GM10266 (cell line): Measurements from ENCODE around the gene NTM.
A peak's percentile ranks its signal among the peaks of the same experiment; 100 is the strongest.

Experiments used
- DNase-seq: peaks from one replicate; pipeline ENCODE4 v3.0.0; 2012; ENCODE audit errors: extremely low spot score
- TF ChIP-seq, protein P1 (sequence below): IDR thresholded peaks from 2 replicates; pipeline ENCODE4 v1.5.1; 2012; ENCODE audit warnings: mild to moderate bottlenecking, low read depth; ENCODE audit not compliant: control insufficient read depth, insufficient read depth; ENCODE audit errors: missing control alignments

Gene NTM

DNA sequence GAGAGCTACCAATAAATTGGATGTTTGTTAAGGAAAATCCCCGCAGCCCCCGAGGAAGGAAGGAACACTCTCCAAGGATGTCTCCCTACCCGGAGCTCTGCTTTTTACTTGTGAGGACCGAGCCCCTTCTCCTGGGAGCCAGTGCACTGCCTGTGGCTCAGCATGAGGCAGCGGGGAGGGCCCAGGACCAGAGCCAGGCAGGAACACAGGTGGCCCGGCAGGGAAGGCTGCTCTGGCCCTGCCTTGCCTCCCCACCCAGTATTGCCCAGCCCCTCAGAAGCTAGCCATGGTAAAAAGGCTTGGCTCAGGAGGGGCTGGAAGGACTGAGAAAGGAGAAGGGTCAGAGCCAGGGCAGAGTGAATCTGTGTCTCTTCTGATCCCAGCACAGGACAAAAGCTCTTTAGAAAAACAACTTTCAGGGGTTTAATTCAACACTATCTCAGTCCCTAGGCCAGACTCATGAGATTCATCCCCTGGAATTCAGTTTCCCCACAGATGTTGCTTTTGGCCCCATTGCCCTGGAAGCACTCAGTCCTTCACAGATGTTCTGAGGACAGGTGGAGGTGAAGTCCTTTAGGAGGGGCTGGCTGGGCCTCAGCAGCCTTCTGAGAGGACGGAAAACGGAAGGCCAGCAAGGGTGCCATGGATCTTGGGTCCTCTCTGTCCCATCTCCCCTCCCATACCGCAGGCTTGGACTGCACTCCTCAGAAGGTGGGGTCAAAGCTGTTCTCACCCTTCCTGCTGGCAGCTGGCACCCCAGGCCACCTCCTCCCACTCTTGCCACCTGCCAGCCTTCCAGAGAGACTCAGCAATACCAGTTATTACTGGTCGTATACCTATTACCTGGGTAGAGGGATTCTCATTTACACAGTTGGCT, 318.9 kb downstream of the NTM start:
- no peak for DNase-seq
- TF ChIP-seq, protein P1, sequence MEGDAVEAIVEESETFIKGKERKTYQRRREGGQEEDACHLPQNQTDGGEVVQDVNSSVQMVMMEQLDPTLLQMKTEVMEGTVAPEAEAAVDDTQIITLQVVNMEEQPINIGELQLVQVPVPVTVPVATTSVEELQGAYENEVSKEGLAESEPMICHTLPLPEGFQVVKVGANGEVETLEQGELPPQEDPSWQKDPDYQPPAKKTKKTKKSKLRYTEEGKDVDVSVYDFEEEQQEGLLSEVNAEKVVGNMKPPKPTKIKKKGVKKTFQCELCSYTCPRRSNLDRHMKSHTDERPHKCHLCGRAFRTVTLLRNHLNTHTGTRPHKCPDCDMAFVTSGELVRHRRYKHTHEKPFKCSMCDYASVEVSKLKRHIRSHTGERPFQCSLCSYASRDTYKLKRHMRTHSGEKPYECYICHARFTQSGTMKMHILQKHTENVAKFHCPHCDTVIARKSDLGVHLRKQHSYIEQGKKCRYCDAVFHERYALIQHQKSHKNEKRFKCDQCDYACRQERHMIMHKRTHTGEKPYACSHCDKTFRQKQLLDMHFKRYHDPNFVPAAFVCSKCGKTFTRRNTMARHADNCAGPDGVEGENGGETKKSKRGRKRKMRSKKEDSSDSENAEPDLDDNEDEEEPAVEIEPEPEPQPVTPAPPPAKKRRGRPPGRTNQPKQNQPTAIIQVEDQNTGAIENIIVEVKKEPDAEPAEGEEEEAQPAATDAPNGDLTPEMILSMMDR, result no peak

DNA sequence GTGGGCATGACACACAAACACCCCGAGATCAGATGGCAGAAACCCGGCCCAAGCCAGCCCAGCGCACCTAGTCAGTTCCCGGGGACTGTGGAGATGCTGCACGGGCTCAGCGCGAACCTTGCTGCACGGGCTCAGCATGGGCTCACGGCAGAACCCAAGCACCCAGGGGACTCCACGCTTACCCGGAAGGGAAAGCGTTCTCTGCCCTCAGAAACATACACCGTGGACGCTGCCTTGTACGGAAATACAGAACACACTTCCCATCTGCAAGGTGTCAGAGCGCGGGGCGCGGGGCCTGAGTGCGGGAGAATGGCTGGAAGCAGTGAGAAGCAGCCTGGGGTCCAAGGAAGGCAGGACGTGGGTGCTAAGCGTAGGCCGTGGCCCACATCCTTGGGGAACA, 319.9 kb downstream of the NTM start:
- no peak for DNase-seq
- TF ChIP-seq, protein P1, result no peak

DNA sequence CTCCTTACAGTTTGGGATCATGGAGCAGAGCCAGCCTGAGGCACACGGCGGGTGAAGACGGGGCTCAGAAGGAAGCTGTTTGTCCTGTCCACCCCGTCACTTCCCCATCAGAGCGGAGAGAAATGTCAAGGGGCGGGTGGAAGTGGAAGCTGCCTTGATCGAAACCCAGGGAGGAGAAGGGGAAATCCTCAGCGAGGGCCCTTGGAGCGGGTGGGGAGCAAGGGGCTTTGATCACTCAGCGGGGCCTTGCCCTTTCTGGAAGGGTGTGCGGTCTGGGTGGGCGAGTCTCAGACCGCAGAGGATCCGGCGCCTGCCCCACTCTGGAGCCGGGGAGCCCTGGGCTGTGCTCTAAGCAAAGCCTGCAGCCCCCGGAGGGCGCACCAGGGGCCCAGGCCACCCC, 320.4 kb downstream of the NTM start:
- TF ChIP-seq, protein P1, result no peak
- no peak for DNase-seq

DNA sequence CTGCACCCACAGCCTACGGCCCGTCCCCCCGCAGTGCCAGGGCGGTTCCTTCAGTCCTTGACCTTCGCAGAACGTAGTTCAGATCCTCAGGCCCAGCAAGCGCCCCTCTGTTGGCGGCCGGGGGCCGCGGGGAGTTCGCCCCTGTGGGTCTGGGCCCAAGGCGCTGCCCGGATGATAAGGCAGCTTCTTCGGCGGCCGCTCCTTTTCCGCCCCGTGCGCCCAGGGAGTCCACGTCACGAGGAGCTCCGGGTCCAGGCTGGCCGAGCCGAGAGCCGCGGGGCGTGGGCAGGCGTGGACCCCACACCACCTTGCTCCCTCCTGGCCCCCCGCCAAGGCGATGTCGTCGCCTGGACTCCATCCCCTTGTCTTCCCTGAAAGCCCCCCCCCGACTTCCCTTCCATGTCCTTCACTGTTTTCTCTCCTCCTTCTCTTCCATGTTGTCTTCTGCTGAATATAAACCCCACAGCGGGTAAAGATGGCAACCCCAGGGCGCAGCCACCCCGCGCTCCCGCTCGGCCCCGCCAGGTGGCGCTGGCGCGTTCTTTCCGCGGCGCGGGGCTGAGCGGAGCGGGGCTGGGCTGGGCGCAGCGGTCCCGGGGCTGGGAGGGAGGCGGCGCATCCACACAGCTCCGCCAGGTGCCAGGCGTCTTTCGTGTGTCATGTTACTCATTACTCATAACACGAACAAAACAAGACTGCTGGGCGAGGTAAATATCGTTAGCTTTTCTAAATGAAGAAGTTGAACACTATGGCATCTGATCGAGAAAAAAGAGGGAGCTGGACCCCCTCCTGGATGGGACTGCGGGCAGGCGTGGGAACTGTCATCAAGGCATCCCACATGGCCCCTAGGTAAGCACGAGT, 321.0 kb downstream of the NTM start:
- TF ChIP-seq, protein P1, result peak; percentile 63
- DNase-seq, result peak; percentile 71

DNA sequence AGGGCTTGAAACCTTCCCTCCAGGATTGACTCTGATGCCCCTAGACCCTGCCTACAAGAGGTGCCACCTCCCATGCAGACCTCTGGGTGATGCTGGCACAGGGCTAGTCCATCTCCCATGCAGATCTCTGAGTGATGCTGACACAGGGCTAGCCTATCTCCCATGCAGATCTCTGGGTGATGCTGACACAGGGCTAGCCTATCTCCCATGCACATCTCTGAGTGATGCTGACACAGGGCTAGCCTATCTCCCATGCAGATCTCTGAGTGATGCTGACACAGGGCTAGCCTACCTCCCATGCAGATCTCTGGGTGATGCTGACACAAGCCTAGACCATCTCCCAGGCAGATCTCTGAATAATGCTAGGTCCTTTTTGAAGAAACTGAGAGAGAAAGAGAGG, 321.7 kb downstream of the NTM start:
- TF ChIP-seq, protein P1, result no peak
- no peak for DNase-seq

DNA sequence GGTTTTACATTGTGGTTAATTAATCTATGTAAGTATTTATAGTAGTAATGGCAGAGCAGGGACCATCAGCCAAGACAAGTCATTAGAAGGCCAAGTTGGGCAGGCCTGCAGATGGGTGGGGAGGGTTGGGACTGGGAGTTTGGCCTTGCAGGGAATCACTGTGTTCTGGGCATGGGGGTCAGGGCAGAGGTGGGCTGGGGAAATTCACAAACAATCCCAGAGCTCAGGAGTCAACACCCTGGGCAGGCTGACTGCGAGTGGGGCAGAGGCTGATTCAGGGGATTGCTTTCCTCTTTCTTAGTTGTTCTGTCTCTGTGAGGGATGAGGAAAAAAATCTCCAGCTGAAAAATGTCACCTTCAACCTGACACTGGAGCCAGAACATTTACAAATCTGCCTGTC, 322.5 kb downstream of the NTM start:
- DNase-seq, result no peak
- TF ChIP-seq, protein P1, result no peak
